Tibial nerve (tissue), 4 donors: ENCODE data around the gene SAMD9.

ENCODE experiments used
- EP300 ChIP-seq, 2 donors: sonication (generic); formaldehyde crosslinking; IDR thresholded peaks; one replicate each; pipeline ENCODE4 v1.6.1; 2017; ENCODE audit warnings: antibody characterized with exemption in 2 of 2, mild to moderate bottlenecking in 1 of 2
- POLR2A ChIP-seq, 2 donors: fragments of 450-650 bp; IDR thresholded peaks; one replicate each; pipeline ENCODE4 v1.6.1; 2017; ENCODE audit warnings: antibody characterized with exemption in 2 of 2, mild to moderate bottlenecking in 2 of 2, moderate library complexity in 2 of 2
- TF ChIP-seq, protein P1 (sequence below), 5 experiments: fragments of 200-600 bp in 3 of 5; fragments of 450-650 bp in 2 of 5; sonication (generic) in 3 of 5; IDR thresholded peaks; one replicate each; pipeline ENCODE4 v1.5.1; 2016 to 2019; ENCODE audit warnings: antibody characterized with exemption in 5 of 5, mild to moderate bottlenecking in 3 of 5, moderate library complexity in 2 of 5

DNA sequence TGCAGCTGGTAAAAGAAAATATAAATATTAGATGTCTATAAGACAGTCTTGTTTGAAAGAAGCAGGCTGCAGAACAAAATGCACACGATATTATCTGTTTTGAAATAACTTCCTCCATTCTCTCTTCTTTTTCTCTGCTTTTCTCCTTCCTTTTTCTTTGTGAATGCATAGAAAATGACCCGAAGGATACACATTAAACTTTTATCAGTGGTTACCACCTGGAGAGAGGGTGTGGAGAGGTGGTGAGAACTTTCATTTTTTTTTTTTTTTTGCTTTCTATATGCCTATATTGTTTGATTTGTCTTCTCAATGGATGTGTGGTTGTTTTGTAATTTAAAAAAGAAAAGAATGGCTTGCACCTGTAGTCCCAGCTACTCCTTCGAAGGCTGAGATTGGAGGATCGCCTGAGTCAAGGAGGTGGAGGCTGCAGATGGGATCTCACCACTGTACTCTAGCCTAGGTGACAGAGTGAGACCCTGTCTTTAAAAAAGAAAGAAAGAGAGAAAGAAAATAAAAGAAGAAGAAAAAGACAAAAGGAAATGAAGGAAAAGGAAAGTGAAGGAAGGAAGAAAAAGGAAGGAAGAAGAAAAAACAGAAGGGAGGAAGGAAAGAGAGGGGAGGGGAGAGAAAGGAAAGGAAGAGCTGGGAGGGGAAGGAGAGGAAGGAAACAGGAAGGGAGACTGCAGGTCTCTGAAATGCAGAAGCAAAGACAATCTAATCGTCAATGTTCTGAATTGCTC lies 64.4 kb downstream of the SAMD9 start:
- TF ChIP-seq, protein P1, sequence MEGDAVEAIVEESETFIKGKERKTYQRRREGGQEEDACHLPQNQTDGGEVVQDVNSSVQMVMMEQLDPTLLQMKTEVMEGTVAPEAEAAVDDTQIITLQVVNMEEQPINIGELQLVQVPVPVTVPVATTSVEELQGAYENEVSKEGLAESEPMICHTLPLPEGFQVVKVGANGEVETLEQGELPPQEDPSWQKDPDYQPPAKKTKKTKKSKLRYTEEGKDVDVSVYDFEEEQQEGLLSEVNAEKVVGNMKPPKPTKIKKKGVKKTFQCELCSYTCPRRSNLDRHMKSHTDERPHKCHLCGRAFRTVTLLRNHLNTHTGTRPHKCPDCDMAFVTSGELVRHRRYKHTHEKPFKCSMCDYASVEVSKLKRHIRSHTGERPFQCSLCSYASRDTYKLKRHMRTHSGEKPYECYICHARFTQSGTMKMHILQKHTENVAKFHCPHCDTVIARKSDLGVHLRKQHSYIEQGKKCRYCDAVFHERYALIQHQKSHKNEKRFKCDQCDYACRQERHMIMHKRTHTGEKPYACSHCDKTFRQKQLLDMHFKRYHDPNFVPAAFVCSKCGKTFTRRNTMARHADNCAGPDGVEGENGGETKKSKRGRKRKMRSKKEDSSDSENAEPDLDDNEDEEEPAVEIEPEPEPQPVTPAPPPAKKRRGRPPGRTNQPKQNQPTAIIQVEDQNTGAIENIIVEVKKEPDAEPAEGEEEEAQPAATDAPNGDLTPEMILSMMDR (IDR thresholded peaks at IDR 0.05): no peak
- TF ChIP-seq EP300 (IDR thresholded peaks at IDR 0.05) (no peak), POLR2A (IDR thresholded peaks at IDR 0.05) (no peak)
